Stimulated activated CD8-positive, alpha-beta memory T cell treated with anti-CD3 and anti-CD28 coated beads, Interleukin-12 subunit alpha, Interleukin-12 subunit beta, amount 100 ng/mL, for 1 hour (primary cell): ENCODE data around the gene FUT1.
"Not testable (repeated sequence)": the region's sequence is repeated elsewhere in the genome, so short reads cannot be mapped to it uniquely, and the experiment has no call there.

Experiments used
- DNase-seq: peaks from one replicate; pipeline ENCODE4 v3.0.0-alpha.2; 2020; ENCODE audit warnings: low read depth

FUT1 gene

GRCh38 chr19:48768994-48769713, 16.7 kb upstream of the FUT1 start:
- DNase-seq: no peak

DNA sequence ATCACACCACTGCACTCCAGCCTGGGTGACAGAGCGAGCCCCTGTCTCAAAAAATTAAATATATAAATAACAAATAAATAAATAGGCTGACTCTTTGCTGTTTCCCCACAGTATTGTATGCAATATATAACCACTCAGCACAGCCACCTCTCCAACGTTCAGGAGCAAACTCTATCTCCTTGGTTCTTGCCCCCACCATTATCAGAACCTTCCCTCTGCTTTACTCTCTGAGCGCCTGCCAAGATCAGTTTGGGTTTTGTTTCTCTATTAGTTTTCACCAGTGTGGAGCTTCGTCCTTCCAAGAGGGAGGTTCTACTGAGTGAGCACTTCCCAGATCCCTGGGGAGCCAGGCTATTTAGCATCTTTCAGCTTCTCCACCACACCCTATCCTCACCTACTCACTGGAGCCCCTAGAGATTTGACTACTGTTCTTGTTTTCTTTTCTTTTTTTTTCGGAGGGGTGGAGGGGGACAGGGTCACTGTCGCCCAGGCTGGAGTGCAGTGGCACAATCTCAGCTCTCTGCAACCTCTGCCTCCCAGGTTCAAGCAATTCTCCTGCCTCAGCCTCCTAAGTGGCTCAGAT, 15.8 kb upstream of the FUT1 start:
- not testable (repeated sequence) for DNase-seq

- not testable (repeated sequence) for DNase-seq
Observed at GRCh38 chr19:48765816-48766215, 13.4 kb upstream of the FUT1 start.

DNA sequence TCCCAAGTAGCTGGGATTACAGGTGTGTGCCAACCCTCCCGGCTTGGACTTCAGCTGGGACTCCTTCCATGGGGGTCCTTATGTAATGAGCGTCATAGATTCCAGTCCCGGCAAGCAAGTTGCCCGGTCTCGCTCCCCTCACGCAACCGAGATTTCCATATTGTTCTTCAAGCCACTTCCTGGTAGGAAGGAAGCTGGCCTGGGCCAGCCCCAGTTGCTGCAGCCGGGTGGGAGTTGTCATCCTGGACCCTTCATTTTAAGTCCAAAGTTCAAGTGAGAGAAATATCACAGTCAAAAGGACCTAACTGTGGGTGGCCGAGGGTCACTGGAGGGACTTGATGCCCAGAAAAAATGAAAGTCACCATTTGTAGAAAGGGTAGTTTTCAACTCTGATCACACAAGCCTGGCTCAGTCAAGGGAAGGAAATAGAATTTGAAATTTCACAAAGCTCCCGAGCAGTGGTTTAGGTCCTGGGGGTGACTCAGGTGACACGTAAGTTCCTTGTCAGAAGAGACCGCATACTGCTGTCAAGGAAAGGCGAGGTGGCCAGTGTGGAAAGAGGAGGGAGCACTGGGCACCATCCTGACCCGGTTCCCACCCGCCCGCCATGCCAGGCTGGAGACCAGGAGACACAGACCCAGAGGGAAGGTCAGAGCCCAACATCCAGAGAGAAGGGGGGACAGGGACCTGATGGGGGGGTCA, 8.2 kb upstream of the FUT1 start:
- DNase-seq: no peak

GRCh38 chr19:48757741-48758144, 5.3 kb upstream of the FUT1 start:
- DNase-seq: no peak

DNA sequence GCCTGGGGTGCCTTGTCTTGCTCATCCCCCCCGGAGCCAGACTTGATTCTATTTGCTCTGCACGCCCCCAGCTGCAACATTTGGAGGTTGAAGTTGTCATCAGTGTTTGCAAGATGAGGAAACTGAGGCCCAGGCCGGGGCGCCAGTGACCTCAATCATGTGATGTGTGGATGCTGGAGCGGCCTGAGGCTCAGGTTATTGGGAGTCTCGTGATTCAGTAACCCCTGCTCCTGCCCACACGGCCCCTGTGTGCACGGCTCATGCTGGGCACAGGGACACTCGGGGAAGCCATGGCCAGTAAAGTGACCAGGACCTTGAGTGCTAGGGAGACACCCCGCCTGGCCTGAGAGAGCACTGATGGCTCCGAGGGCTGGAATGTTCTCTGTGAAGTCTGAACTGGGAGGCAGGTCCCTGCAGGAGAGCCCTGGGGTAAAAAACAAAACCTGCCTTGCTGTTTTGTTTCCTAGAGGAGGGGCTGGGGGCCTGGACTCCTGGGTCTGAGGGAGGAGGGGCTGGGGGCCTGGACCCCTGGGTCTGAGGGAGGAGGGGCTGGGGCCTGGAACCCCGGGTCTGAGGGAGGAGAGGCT, 4.7 kb upstream of the FUT1 start:
- DNase-seq: no peak

DNA sequence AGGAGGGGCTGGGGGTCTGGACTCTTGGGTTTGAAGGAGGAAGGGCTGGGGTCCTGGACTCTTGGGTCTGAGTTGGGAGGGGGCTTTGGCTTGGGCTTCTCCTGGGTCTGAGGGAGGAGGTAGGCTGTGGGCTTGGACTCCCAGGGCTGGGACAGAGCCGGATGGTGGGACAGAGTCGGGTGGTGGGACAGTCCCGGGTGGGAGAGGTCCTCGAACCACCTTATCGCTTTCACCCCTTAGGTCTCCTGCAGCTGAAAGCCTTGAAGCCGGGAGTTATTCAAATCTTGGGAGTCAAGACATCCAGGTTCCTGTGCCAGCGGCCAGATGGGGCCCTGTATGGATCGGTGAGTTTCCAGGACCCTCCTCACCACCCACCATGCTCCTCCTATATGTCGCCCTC, 4.2 kb upstream of the FUT1 start:
- DNase-seq: no peak

- DNase-seq: no peak
Observed at GRCh38 chr19:48756212-48756611, 3.8 kb upstream of the FUT1 start.

GRCh38 chr19:48755787-48756186, 3.3 kb upstream of the FUT1 start:
- DNase-seq: no peak

- no peak for DNase-seq
Observed at GRCh38 chr19:48755084-48755641, 2.7 kb upstream of the FUT1 start, which contains the start of gene FGF21. Gene FGF21 (plus strand): TSS chr19:48755524. CDS start chr19:48756237, 713 bp downstream.

DNA sequence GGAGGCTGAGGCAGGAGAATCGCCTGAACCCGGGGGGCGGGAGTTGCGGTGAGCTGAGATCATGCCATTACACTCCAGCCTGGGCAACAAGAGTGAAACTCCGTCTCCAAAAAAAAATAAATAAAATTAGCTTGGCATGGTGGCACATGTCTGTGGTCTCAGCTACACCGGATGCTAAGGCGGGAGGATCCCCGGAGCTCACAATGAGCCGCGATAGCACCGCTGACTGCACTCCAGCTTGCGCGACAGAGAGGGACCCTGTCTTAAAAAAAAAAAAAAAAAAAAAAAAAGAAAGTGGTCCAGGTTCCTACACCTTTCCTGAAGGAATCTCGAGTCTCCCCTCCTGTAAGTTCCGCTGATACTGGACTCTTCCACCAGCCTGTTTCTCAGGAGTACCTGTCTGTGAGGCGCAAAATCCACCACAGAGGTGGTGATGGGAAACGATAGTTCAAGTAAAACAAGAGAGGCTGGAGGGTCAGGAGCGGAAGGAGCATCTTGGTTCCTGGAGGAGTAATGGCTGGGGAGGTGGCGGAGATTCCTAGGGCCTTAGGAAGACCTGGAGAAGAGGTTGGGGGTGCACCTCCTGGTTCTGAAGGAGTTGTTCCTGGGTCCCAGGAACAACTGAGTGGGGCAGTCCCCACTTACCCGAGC, 471 bp downstream of the FUT1 start:
- no peak for DNase-seq

- no peak for DNase-seq
Observed at GRCh38 chr19:48750771-48751504, 1.5 kb downstream of the FUT1 start.

DNA sequence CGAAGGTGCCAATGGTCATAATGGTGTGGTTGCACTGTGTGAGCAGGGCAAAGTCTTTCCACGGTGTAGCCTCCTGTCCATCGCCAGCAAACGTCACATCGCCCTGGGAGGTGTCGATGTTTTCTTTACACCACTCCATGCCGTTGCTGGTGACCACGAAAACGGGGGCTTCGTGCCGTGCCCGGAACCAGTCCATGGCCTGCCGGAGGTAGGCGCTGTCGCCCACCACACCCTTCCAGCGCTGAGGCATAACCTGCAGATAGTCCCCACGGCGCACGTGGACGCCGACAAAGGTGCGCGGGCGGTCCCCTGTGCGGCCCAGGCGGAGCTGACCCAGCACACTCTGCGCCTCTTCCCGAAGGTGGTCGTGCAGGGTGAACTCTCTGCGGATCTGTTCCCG, 2.1 kb downstream of the FUT1 start:
- no peak for DNase-seq

GRCh38 chr19:48749571-48750198, 2.8 kb downstream of the FUT1 start:
- no peak for DNase-seq

- DNase-seq: no peak
Observed at GRCh38 chr19:48746738-48747575, 5.5 kb downstream of the FUT1 start, which contains the start of gene IZUMO1. Gene IZUMO1 (minus strand): TSS chr19:48746909. CDS start chr19:48745859, 1,050 bp downstream.

- DNase-seq: no peak
Observed at GRCh38 chr19:48746110-48746509, 6.3 kb downstream of the FUT1 start.

GRCh38 chr19:48745208-48745995, 7.0 kb downstream of the FUT1 start:
- DNase-seq: no peak

DNA sequence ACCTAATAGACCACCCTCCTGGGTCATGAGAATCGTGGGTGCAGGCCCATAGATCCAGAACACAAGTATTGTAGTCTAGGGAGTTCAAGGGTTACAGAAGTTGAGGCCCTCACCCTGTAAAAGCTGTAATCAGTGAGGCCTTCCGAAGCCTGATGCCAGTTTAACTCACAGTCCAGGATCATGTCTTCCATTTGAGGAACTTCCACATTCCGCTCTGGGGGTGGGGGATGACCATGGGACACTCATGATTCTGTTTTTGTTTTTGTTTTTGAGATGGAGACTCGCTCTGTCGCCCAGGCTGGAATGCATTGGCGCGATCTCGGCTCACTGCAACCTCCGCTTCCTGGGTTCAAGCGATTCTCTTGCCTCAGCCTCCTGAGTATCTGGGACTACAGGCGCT, 10.3 kb downstream of the FUT1 start:
- DNase-seq: no peak
